ENCODE measurements around the gene CNTN4. TPM values are rescaled to one million over a fixed set of nuclear protein-coding genes. Genes with fewer than 3 reads are reported as not detected.
"Not testable (repeated sequence)": the region's sequence is repeated elsewhere in the genome, so short reads cannot be mapped to it uniquely, and the experiment has no call there.

CNTN4 gene
- total RNA-seq, 2 experiments from 2014 or later = not detected

- no peak overlapping the region for H3K4me3 Mint-ChIP-seq
- intact Hi-C loops (cut with micrococcal nuclease) = no loop called here
- H3K4me1 Mint-ChIP-seq (ENCODE audit: low read depth) = peaks cover 5% of the 10 kb centered on the region
- ChIA-PET CTCF (interaction anchor here (0.7 kb wide), 1 partner anchor 180 kb away, joined by 3 read pairs; no protein-coding TSS in a partner anchor), POLR2A (no interaction called here)
- peaks cover 2% of the 10 kb centered on the region for H3K27me3 Mint-ChIP-seq
- no peaks in the 10 kb centered on the region for H3K9me3 Mint-ChIP-seq
- DNase-seq = no peak
- H3K27ac Mint-ChIP-seq = no peak overlapping the region
- ATAC-seq = no peak
- TF ChIP-seq, protein P1, sequence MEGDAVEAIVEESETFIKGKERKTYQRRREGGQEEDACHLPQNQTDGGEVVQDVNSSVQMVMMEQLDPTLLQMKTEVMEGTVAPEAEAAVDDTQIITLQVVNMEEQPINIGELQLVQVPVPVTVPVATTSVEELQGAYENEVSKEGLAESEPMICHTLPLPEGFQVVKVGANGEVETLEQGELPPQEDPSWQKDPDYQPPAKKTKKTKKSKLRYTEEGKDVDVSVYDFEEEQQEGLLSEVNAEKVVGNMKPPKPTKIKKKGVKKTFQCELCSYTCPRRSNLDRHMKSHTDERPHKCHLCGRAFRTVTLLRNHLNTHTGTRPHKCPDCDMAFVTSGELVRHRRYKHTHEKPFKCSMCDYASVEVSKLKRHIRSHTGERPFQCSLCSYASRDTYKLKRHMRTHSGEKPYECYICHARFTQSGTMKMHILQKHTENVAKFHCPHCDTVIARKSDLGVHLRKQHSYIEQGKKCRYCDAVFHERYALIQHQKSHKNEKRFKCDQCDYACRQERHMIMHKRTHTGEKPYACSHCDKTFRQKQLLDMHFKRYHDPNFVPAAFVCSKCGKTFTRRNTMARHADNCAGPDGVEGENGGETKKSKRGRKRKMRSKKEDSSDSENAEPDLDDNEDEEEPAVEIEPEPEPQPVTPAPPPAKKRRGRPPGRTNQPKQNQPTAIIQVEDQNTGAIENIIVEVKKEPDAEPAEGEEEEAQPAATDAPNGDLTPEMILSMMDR (IDR thresholded peaks at IDR 0.05) = no peak
- H3K36me3 Mint-ChIP-seq (ENCODE audit: low read depth) = no peaks in the 10 kb centered on the region
Observed at GRCh38 chr3:2992534-2992933, 893.9 kb downstream of the CNTN4 start.

DNA sequence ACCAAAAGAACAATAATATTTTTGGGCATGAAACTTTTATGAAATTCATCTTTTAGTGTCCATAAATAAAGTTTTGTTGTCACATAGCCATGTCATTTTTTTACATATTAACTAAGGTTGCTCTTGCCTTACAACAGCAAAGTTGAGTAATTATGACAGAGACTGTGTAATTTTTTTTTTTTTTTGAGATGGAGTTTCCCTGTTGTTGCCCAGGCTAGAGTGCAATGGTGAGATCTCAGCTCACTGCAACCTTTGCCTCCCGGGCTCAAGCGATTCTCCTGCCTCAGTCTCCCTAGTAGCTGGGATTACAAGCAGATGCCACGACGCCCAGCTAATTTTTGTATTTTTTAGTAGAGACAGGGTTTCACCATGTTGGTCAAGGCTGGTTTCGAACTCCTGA, 894.5 kb downstream of the CNTN4 start:
- ATAC-seq; intact Hi-C loops (cut with micrococcal nuclease): not testable (repeated sequence)

DNA sequence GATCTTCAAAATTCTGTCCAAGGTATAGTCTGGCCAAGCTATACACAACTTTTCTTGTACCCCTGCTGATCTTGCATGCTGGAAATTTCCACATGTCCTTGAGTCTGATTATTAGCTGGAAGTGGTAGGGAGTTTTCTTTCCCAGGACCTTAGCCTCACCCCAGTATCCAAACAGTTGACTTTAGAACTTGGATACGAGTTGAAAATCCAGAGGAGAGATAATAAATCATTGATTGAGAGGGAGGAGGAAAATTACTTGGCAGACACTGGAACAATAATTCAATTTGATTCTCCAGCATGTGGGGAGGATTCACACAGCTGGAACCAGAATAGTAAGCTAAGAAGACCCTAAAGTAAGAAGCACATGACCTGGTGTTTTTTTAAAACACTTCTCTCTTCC, 895.1 kb downstream of the CNTN4 start:
- CTCF ChIA-PET = no interaction called here
- peaks cover 3% of the 10 kb centered on the region for H3K27me3 Mint-ChIP-seq
- TF ChIP-seq, protein P1 (IDR thresholded peaks at IDR 0.05) = no peak
- no peak overlapping the region for H3K27ac Mint-ChIP-seq
- H3K4me3 Mint-ChIP-seq = no peak overlapping the region
- intact Hi-C loops (cut with micrococcal nuclease) = no loop called here
- no peaks in the 10 kb centered on the region for H3K9me3 Mint-ChIP-seq
- no peaks in the 10 kb centered on the region for H3K36me3 Mint-ChIP-seq (ENCODE audit: low read depth)
- POLR2A ChIA-PET = no interaction called here
- DNase-seq (no peak), ATAC-seq (no peak)
- peaks cover 5% of the 10 kb centered on the region for H3K4me1 Mint-ChIP-seq (ENCODE audit: low read depth)

More for the DNA sequence above, 894.5 kb downstream of the CNTN4 start:
- H3K27me3 Mint-ChIP-seq; H3K9me3 Mint-ChIP-seq; H3K4me1 Mint-ChIP-seq (ENCODE audit: low read depth); DNase-seq; H3K36me3 Mint-ChIP-seq (ENCODE audit: low read depth); POLR2A ChIA-PET; H3K27ac Mint-ChIP-seq; H3K4me3 Mint-ChIP-seq: not testable (repeated sequence)
- CTCF ChIA-PET = interaction anchor here (0.7 kb wide), 1 partner anchor 179 kb away, joined by 3 read pairs; no protein-coding TSS in a partner anchor

- H3K27me3 Mint-ChIP-seq = peaks cover 5% of the 10 kb centered on the region
- CTCF ChIA-PET = no interaction called here
- H3K9me3 Mint-ChIP-seq = no peaks in the 10 kb centered on the region
- DNase-seq (no peak), ATAC-seq (no peak)
- intact Hi-C loops (cut with micrococcal nuclease) = no loop called here
- TF ChIP-seq, protein P1 (IDR thresholded peaks at IDR 0.05) = no peak
- POLR2A ChIA-PET = no interaction called here
- H3K4me3 Mint-ChIP-seq = no peak overlapping the region
- peaks cover 5% of the 10 kb centered on the region for H3K4me1 Mint-ChIP-seq (ENCODE audit: low read depth)
- H3K27ac Mint-ChIP-seq = no peak overlapping the region
- no peaks in the 10 kb centered on the region for H3K36me3 Mint-ChIP-seq (ENCODE audit: low read depth)
Observed at GRCh38 chr3:2995195-2995594, 896.5 kb downstream of the CNTN4 start.

DNA sequence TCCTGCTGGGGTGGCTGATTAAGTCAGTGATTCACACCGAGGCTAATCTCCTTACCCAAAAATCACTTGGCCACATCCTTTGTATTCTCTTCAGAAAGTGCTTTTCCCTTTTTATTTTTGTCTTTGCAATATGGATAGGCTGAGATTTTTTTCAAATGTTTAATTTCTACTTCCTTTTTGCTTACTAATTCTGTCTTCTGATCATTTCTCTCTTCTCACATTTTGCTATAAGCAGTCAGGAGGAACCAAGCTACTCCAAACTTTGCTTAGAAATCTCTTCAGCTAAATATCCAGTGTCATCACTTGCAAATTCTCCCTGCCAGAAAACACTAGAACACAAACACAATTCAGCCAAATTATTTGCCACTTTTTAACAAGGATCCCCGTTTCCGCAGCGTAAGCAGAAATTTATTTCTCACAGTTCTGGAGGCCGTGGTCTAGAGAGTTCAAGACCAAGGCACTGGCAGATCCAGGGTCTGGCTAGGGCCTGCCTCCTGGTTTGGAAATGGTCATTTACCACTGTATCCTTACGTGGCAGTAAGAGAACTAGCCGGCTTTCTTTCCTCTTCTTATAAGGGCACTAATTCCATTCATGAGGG, 906.6 kb downstream of the CNTN4 start:
- Mint-ChIP-seq H3K27me3 (peaks cover 3% of the 10 kb centered on the region), H3K36me3 (ENCODE audit: low read depth) (no peaks in the 10 kb centered on the region), H3K27ac (no peak overlapping the region), H3K9me3 (no peaks in the 10 kb centered on the region), H3K4me1 (ENCODE audit: low read depth) (no peaks in the 10 kb centered on the region), H3K4me3 (no peak overlapping the region)
- ATAC-seq (no peak), DNase-seq (no peak)
- ChIA-PET CTCF (no interaction called here), POLR2A (no interaction called here)
- intact Hi-C loops (cut with micrococcal nuclease) = no loop called here
- TF ChIP-seq, protein P1 (IDR thresholded peaks at IDR 0.05) = no peak
